ENCODE data around the gene XRCC1. TPM values are rescaled to one million over a fixed set of nuclear protein-coding genes. Genes with fewer than 3 reads are reported as not detected.

XRCC1 gene
- total RNA-seq, 1 experiment from 2014 or later, result 37.4 TPM

DNA sequence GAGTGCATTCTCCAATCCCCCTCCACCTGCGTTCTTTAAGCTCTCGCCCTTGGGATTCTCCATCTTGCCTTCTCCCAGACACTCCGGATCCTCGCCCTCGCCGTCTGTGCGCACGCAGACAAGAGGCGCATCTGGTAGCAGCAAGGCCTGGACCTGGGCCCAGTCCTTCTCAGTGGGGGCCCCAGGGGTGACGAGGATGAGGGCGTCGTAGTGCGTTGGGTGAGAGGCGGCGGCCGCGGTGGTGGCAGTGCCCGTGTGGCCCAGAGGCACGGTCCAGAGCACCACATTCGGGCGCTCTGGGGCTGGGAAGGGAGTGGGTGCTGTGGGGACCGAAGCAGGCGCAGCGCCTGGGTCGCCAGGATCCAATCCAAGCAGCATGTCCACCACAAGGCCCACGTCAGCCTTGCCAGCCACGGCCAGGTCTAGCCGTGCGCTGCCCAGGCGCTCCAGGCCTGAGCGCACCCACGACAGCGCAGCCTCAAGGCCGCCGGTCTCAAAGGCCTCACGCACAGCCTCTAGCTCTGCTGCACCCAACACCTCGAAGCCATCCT lies 17.5 kb upstream of the XRCC1 start:
- H2AFZ ChIP-seq (ENCODE audit: low read depth, low read length, poor library complexity, severe bottlenecking), result no peak overlapping the region
- H3K79me2 ChIP-seq (ENCODE audit: insufficient read depth, low read length), result peaks cover 38% of the 10 kb centered on the region
- H3K4me3 ChIP-seq (replicated peaks in 1 of 2; ENCODE audit: low read depth in 1 of 2, low read length in 2 of 2), result no peak overlapping the region
- no peak for TF ChIP-seq RAD21 (IDR thresholded peaks at IDR 0.05; ENCODE audit: low read depth)
- TF ChIP-seq SIN3A (IDR thresholded peaks at IDR 0.05; ENCODE audit: low read depth), result no peak
- TF ChIP-seq FOSL1 (IDR thresholded peaks at IDR 0.05; ENCODE audit: low read depth), result no peak
- TF ChIP-seq ZFX (IDR thresholded peaks at IDR 0.05), result no peak
- TF ChIP-seq POLR2AphosphoS5 (IDR thresholded peaks at IDR 0.05; ENCODE audit: low read depth, low read length), result no peak
- no peak for TF ChIP-seq CEBPB (IDR thresholded peaks at IDR 0.05; ENCODE audit: low read depth)
- H3K4me2 ChIP-seq (ENCODE audit: low read length), result no peak overlapping the region
- no peaks in the 10 kb centered on the region for H3K9me2 ChIP-seq (ENCODE audit: insufficient read depth)
- BruUV-seq (replicated peaks), result no TSS peak
- ChIA-PET RAD21 (ENCODE audit: low non-redundant PET in 1 of 2, low total read pairs in 2 of 2, uncharacterized antibody in 2 of 2, unreplicated experiment in 2 of 2) (interaction anchor here in 1 of 2 experiments (0.5 kb wide), 1 partner anchor 55 kb away, joined by 3 read pairs; no protein-coding TSS in a partner anchor), POLR2A (no interaction called here), CTCF (no interaction called here)
- H3K9ac ChIP-seq (ENCODE audit: low read length), result no peak overlapping the region
- H4K20me1 ChIP-seq (ENCODE audit: insufficient read depth), result no peaks in the 10 kb centered on the region
- H3K36me3 ChIP-seq (ENCODE audit: control insufficient read depth in 1 of 2, insufficient read depth in 2 of 2, low read length in 2 of 2), result peaks cover 8 to 9% of the 10 kb centered on the region in 2 experiments; a peak in 3 of 4 replicates
- no peak for DNase-seq (ENCODE audit: low read depth, low spot score)
- no peak overlapping the region for H3K27ac ChIP-seq (ENCODE audit: low read depth, low read length)
- intact Hi-C loops (cut with micrococcal nuclease), result loop anchor here (5.0 kb wide), 1 partner anchor 161 kb away; no protein-coding TSS in a partner anchor
- ATAC-seq, result no peak
- H3K9me3 ChIP-seq (ENCODE audit: control insufficient read depth in 1 of 2, insufficient read depth in 1 of 2, low read depth in 1 of 2, low read length in 2 of 2), result no peaks in the 10 kb centered on the region
- peaks cover 7 to 23% of the 10 kb centered on the region in 2 experiments; a peak in 3 of 4 replicates for H3K4me1 ChIP-seq (ENCODE audit: control insufficient read depth in 1 of 2, insufficient read depth in 2 of 2, low read length in 2 of 2)
- no peaks in the 10 kb centered on the region for H3K27me3 ChIP-seq (ENCODE audit: insufficient read depth, low read length)

GRCh38 chr19:43591904-43592772 lies 16.8 kb upstream of the XRCC1 start:
- no peaks in the 10 kb centered on the region for H4K20me1 ChIP-seq (ENCODE audit: insufficient read depth)
- DNase-seq (ENCODE audit: low read depth, low spot score) (no peak), ATAC-seq (no peak)
- no peak overlapping the region for H3K4me3 ChIP-seq (replicated peaks in 1 of 2; ENCODE audit: low read depth in 1 of 2, low read length in 2 of 2)
- peaks cover 0 to 16% of the 10 kb centered on the region in 2 experiments; a peak in 3 of 4 replicates for H3K4me1 ChIP-seq (ENCODE audit: control insufficient read depth in 1 of 2, insufficient read depth in 2 of 2, low read length in 2 of 2)
- H3K27me3 ChIP-seq (ENCODE audit: insufficient read depth, low read length), result no peaks in the 10 kb centered on the region
- H3K9me3 ChIP-seq (ENCODE audit: control insufficient read depth in 1 of 2, insufficient read depth in 1 of 2, low read depth in 1 of 2, low read length in 2 of 2), result no peaks in the 10 kb centered on the region
- intact Hi-C loops (cut with micrococcal nuclease), result loop anchor here (5.0 kb wide), 1 partner anchor 160 kb away; no protein-coding TSS in a partner anchor
- no TSS peak for BruUV-seq (replicated peaks)
- H3K79me2 ChIP-seq (ENCODE audit: insufficient read depth, low read length), result peaks cover 30% of the 10 kb centered on the region
- RAD21 ChIA-PET (ENCODE audit: low non-redundant PET in 1 of 2, low total read pairs in 2 of 2, uncharacterized antibody in 2 of 2, unreplicated experiment in 2 of 2), result interaction anchor here in 1 of 2 experiments (0.5 kb wide), 1 partner anchor 55 kb away, joined by 3 read pairs; no protein-coding TSS in a partner anchor
- no peak overlapping the region for H3K4me2 ChIP-seq (ENCODE audit: low read length)
- CTCF ChIA-PET, result no interaction called here
- POLR2A ChIA-PET, result no interaction called here
- H3K27ac ChIP-seq (ENCODE audit: low read depth, low read length), result no peak overlapping the region
- TF ChIP-seq, protein P1, sequence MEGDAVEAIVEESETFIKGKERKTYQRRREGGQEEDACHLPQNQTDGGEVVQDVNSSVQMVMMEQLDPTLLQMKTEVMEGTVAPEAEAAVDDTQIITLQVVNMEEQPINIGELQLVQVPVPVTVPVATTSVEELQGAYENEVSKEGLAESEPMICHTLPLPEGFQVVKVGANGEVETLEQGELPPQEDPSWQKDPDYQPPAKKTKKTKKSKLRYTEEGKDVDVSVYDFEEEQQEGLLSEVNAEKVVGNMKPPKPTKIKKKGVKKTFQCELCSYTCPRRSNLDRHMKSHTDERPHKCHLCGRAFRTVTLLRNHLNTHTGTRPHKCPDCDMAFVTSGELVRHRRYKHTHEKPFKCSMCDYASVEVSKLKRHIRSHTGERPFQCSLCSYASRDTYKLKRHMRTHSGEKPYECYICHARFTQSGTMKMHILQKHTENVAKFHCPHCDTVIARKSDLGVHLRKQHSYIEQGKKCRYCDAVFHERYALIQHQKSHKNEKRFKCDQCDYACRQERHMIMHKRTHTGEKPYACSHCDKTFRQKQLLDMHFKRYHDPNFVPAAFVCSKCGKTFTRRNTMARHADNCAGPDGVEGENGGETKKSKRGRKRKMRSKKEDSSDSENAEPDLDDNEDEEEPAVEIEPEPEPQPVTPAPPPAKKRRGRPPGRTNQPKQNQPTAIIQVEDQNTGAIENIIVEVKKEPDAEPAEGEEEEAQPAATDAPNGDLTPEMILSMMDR (IDR thresholded peaks at IDR 0.05 in 2 of 3, conservative IDR thresholded peaks at IDR 0.05 in 1 of 3; ENCODE audit: borderline replicate concordance in 1 of 3, insufficient read depth in 1 of 3, low read depth in 2 of 3, low read length in 2 of 3), result no peak
- TF ChIP-seq MAX (IDR thresholded peaks at IDR 0.05) (no peak), YY1 (IDR thresholded peaks at IDR 0.05; ENCODE audit: extremely low read depth, insufficient replicate concordance, low read depth, low read length) (no peak), CBX3 (IDR thresholded peaks at IDR 0.05; ENCODE audit: low read depth) (no peak), FOSL1 (IDR thresholded peaks at IDR 0.05; ENCODE audit: low read depth) (no peak), SRF (IDR thresholded peaks at IDR 0.05; ENCODE audit: low read depth) (no peak), SIN3A (IDR thresholded peaks at IDR 0.05; ENCODE audit: low read depth) (no peak), EZH2 (IDR thresholded peaks at IDR 0.05) (no peak)
- H3K36me3 ChIP-seq (ENCODE audit: control insufficient read depth in 1 of 2, insufficient read depth in 2 of 2, low read length in 2 of 2), result peaks cover 8 to 9% of the 10 kb centered on the region in 2 experiments; a peak in 3 of 4 replicates
- H2AFZ ChIP-seq (ENCODE audit: low read depth, low read length, poor library complexity, severe bottlenecking), result no peak overlapping the region
- H3K9me2 ChIP-seq (ENCODE audit: insufficient read depth), result no peaks in the 10 kb centered on the region
- H3K9ac ChIP-seq (ENCODE audit: low read length), result no peak overlapping the region

Data from HCT116 (cell line).